Mucosa of stomach (tissue), 1 donor: ENCODE data around the gene PHYHD1.
A peak's percentile ranks its signal among the peaks of the same experiment; 100 is the strongest.

Source experiments
- H3K27me3 ChIP-seq: one replicate; pipeline ENCODE4 v1.7.0; 2013; ENCODE audit warnings: mild to moderate bottlenecking, low read length; ENCODE audit not compliant: control insufficient read depth, insufficient read depth
- H3K36me3 ChIP-seq: one replicate; pipeline ENCODE4 v1.7.0; 2013; ENCODE audit warnings: low read length; ENCODE audit not compliant: control insufficient read depth, insufficient read depth
- H3K4me1 ChIP-seq: one replicate; pipeline ENCODE4 v1.7.0; 2013; ENCODE audit warnings: mild to moderate bottlenecking, low read length; ENCODE audit not compliant: control insufficient read depth, insufficient read depth
- H3K4me3 ChIP-seq: one replicate; pipeline ENCODE4 v1.7.0; 2013; ENCODE audit warnings: low read length
- H3K9ac ChIP-seq: one replicate; pipeline ENCODE4 v1.7.0; 2013; ENCODE audit warnings: mild to moderate bottlenecking, low read length, moderate library complexity
- H3K9me3 ChIP-seq: one replicate; pipeline ENCODE4 v1.7.0; 2013; ENCODE audit warnings: mild to moderate bottlenecking, low read length, moderate library complexity; ENCODE audit not compliant: control insufficient read depth
- donor health status: Pancreatic carcinoma.

The PHYHD1 gene

GRCh38 chr9:128903079-128903461 lies 17.7 kb upstream of the PHYHD1 start:
- Histone ChIP-seq H3K9ac (no peak overlapping the region), H3K4me1 (peaks cover 47% of the 10 kb centered on the region), H3K36me3 (peaks cover 10% of the 10 kb centered on the region), H3K9me3 (no peaks in the 10 kb centered on the region), H3K4me3 (no peak overlapping the region), H3K27me3 (no peaks in the 10 kb centered on the region)

DNA sequence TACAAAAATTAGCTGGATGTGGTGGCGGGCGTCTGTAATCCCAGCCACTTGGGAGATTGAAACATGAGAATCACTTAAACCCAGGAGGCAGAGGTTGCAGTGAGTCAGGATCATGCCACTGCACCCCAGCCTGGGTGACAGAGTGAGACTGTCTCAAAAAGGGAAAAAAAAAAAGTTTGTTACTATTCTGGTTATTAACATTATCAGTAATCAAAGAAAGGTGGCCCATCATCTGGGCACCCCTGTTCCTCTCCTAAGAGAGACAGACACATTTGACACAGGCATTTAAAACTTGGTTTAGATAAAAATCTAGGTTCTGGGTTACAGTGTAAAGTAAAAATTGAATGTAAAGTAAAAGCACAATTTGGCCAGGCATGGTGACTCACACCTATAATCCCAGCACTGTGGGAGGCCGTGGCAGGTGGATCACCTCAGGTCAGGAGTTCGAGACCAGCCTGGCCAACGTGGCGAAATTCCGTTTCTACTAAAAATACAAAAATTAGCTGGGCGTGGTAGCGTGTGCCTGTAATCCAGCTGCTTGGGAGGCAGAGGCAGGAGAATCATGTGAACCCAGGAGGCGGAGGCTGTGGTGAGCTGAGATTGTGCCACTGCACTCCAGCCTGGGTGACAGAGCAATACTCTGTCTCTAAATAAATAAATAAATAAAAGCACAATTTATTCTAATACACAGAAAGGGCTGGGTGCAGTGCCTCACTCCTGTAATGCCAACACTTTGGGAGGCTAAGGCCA lies 16.7 kb upstream of the PHYHD1 start:
- Histone ChIP-seq H3K4me1 (peaks cover 37% of the 10 kb centered on the region), H3K9ac (no peak overlapping the region), H3K36me3 (peaks cover 12% of the 10 kb centered on the region), H3K9me3 (no peaks in the 10 kb centered on the region), H3K27me3 (no peaks in the 10 kb centered on the region), H3K4me3 (no peak overlapping the region)

- no peaks in the 10 kb centered on the region for H3K27me3 ChIP-seq
- H3K36me3 ChIP-seq: peaks cover 22% of the 10 kb centered on the region
- no peak overlapping the region for H3K9ac ChIP-seq
- no peaks in the 10 kb centered on the region for H3K9me3 ChIP-seq
- no peak overlapping the region for H3K4me3 ChIP-seq
- peaks cover 23% of the 10 kb centered on the region for H3K4me1 ChIP-seq
Measured at GRCh38 chr9:128905964-128906363, 14.8 kb upstream of the PHYHD1 start.

DNA sequence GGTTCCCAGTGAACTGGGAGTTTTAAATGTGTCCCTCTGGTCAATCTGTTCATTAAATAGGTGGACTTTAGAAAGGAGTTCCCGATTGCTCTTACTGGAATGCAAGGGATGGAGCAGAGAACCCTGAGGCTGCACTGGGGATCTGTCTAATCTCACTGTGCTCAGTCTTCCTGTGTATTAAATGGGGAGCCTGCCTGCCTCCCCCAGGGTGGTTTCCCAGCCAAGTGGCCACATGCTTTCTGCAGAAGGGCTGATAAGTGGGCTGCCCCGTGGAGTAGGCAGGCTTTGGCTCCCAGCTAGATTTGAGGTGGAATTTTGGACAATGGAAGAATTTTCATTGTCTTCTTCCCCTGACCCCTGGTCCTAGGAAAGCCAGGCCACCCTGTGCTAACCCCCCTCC lies 14.0 kb upstream of the PHYHD1 start:
- H3K9ac ChIP-seq: no peak overlapping the region
- peaks cover 22% of the 10 kb centered on the region for H3K36me3 ChIP-seq
- no peaks in the 10 kb centered on the region for H3K27me3 ChIP-seq
- H3K9me3 ChIP-seq: no peaks in the 10 kb centered on the region
- peaks cover 26% of the 10 kb centered on the region for H3K4me1 ChIP-seq
- no peak overlapping the region for H3K4me3 ChIP-seq

DNA sequence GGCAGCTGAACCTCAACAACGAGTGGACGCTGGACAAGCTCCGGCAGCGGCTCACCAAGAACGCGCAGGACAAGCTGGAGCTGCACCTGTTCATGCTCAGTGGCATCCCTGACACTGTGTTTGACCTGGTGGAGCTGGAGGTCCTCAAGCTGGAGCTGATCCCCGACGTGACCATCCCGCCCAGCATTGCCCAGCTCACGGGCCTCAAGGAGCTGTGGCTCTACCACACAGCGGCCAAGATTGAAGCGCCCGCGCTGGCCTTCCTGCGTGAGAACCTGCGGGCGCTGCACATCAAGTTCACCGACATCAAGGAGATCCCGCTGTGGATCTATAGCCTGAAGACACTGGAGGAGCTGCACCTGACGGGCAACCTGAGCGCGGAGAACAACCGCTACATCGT lies 12.4 kb upstream of the PHYHD1 start:
- H3K4me1 ChIP-seq: peaks cover 27% of the 10 kb centered on the region
- H3K27me3 ChIP-seq: no peaks in the 10 kb centered on the region
- H3K9me3 ChIP-seq: no peaks in the 10 kb centered on the region
- peaks cover 22% of the 10 kb centered on the region for H3K36me3 ChIP-seq
- no peak overlapping the region for H3K9ac ChIP-seq
- no peak overlapping the region for H3K4me3 ChIP-seq

DNA sequence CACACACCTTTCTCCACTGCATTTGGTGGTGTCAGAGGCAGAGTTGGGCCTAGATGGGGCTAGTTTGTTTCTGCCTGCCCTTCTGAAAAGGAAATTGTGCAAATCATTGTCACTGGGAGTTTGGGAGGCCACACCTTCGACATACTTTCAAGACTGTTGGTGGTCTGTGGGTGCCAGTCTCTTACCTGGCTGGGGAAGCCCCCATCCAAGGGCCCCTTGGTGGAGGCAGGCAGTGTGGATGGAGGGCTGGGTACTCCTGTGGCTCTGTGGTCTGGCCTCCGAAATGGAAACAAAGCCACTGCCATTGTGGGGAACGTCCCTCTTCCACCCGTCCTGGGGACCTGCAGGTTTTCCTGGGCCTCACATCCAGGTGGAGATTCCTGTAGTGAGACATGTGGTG lies 10.9 kb upstream of the PHYHD1 start:
- Histone ChIP-seq H3K9ac (no peak overlapping the region), H3K36me3 (peaks cover 22% of the 10 kb centered on the region), H3K4me3 (no peak overlapping the region), H3K27me3 (no peaks in the 10 kb centered on the region), H3K9me3 (no peaks in the 10 kb centered on the region), H3K4me1 (peaks cover 32% of the 10 kb centered on the region)

DNA sequence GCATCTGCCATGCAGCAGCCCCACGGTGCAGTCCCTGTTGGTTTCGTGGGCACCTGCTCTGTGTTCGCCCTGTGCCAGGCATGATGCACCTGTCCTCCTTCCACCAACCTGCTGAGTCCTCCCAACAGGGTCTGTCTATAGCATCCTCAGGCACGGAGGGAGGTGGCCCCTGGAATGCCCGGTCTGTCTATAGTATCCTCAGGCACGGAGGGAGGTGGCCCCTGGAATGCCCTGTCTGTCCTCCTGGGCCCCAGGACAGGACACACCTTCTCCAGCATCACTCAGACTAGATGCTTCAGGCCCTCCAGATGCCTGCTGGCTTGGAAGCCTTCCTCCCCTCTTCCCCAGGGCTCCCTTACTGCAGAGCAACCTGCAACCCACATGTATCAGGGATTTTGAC lies 9.9 kb upstream of the PHYHD1 start:
- H3K9ac ChIP-seq: no peak overlapping the region
- H3K4me3 ChIP-seq: no peak overlapping the region
- H3K27me3 ChIP-seq: no peaks in the 10 kb centered on the region
- H3K9me3 ChIP-seq: no peaks in the 10 kb centered on the region
- H3K4me1 ChIP-seq: peaks cover 32% of the 10 kb centered on the region
- H3K36me3 ChIP-seq: peaks cover 22% of the 10 kb centered on the region

GRCh38 chr9:128911529-128912035 lies 9.2 kb upstream of the PHYHD1 start:
- Histone ChIP-seq H3K36me3 (peaks cover 21% of the 10 kb centered on the region), H3K4me3 (no peak overlapping the region), H3K27me3 (no peaks in the 10 kb centered on the region), H3K4me1 (peaks cover 39% of the 10 kb centered on the region), H3K9me3 (no peaks in the 10 kb centered on the region), H3K9ac (peak overlapping the region; percentile 44)

GRCh38 chr9:128912270-128912853 lies 8.4 kb upstream of the PHYHD1 start:
- Histone ChIP-seq H3K4me1 (peaks cover 46% of the 10 kb centered on the region), H3K9ac (peak overlapping the region; percentile 44), H3K27me3 (no peaks in the 10 kb centered on the region), H3K9me3 (no peaks in the 10 kb centered on the region), H3K4me3 (no peak overlapping the region), H3K36me3 (peaks cover 18% of the 10 kb centered on the region)

GRCh38 chr9:128913048-128913900 lies 7.5 kb upstream of the PHYHD1 start:
- Histone ChIP-seq H3K9ac (peak overlapping the region; percentile 20), H3K4me1 (peaks cover 51% of the 10 kb centered on the region), H3K27me3 (no peaks in the 10 kb centered on the region), H3K9me3 (no peaks in the 10 kb centered on the region), H3K4me3 (no peak overlapping the region), H3K36me3 (peaks cover 18% of the 10 kb centered on the region)

- no peak overlapping the region for H3K4me3 ChIP-seq
- no peaks in the 10 kb centered on the region for H3K9me3 ChIP-seq
- no peak overlapping the region for H3K9ac ChIP-seq
- peaks cover 51% of the 10 kb centered on the region for H3K4me1 ChIP-seq
- peaks cover 9% of the 10 kb centered on the region for H3K36me3 ChIP-seq
- no peaks in the 10 kb centered on the region for H3K27me3 ChIP-seq
Measured at GRCh38 chr9:128913995-128914772, 6.6 kb upstream of the PHYHD1 start.
